K562 treated with DMSO at 1 percent for 24 hours (cell line): ENCODE data around the gene BBS9. TPM values are rescaled to one million over a fixed set of nuclear protein-coding genes. Genes with fewer than 3 reads are reported as not detected.

Experiments used
- total RNA-seq: library from RNA; unstranded; fragments of 300-600 nt; gene quantifications from 2 replicates; pipeline ENCODE4 v1.2.3, GENCODE V29; 2022; ENCODE audit warnings: low read depth; ENCODE audit not compliant: insufficient read depth

Gene BBS9
- 3.1 and 3.3 TPM in 2 replicates for total RNA-seq

DNA sequence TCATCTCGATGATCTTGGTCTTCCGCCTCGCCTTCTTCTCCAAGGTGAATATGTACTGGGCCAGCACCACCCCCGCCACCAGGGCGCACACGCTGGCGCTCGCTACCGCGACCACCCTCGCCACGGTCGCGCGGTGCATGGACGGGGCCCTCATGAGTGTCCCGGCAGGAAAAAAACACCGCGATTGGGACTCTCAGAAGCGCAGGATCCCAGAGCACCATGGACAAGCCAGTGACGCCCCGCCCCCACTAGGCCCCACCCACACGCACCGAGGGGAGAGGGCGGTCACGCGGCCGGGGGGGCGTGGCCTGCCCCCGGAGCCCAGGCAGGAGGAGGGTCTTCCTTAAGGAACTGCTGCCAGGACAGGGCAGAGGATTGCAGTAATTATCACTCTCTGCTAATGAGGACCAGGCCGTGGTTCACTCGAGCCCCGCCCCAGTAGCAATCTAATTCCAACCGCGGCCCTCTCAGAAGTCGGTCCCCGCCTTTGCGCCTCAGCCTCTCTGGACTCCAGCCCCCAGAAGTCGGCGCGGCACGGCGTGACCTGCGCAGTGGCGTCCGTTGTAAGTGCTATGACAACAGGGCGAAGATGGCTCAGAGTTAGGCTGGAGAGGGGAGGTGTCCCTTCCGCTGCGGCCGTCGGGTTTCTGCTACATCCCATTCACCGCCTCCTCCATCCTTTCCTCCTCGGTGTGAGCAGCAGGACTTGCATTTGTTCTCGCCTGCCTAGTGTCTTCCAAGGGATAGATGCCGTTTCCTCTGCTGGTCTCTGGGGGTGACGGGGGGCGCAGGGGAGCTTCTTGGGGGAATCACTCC, at the start of gene BBS9:
Gene BBS9, plus strand, starts transcription at position 575 of the 816 bp plus-strand sequence. CDS start 16,689 bp downstream, outside the sequence.

DNA sequence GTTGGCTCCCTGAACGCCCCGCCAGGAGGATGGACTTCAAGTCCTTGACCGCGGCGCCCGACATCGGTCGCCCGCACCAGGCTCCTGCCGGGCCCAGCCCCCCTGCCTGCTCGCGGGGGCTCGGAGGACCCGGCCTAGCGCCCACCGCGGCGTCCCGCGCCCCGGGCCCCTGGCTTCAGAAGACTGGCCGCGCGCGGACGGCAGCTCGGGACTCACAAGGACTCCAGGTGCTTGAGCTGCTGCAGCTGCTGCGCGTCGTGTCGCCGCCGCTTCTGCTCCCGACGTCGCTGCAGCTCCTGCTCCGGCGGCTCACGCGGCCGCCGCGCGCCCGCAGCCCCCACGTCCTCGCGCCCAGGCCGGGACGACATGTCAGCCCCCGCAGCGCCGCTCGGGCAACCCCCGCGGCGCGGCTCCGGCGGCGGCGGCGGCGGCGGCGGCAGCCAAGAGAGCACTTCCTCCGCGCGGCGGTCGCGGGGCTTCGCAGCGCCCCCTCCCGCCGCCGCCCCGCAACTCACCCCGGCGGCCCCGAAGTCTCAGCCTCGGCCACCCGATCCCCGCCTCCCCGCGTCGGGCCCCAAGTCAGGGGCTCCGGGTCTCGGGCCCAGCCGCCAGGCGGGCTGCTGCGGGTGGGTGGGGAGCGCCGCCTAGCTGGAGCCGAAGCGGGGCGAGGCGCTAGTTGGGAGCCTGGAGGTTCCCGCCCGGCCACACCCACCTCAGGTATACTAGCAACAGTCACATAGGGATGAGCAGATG, 20.2 kb upstream of the BBS9 start, which contains the start of gene RP9:
Gene RP9, minus strand, starts transcription at position 400 of the 753 bp plus-strand sequence. Its CDS starts 32 bp downstream, at position 368.

Other genes starting within 250 kb of the BBS9 start
- 20.6 and 24.0 TPM in 2 replicates for gene KBTBD2, start 237.8 kb upstream of the BBS9 start, total RNA-seq
- gene FKBP9, start 172.1 kb upstream of the BBS9 start, total RNA-seq: 49.9 and 53.2 TPM in 2 replicates
- gene NT5C3A, start 66.8 kb upstream of the BBS9 start, total RNA-seq: 13.9 and 19.8 TPM in 2 replicates
- 23.3 and 24.6 TPM in 2 replicates for gene RP9, start 20.2 kb upstream of the BBS9 start, total RNA-seq